GM23338 (cell line): ENCODE measurements around the gene GOSR1. TPM values are rescaled to one million over a fixed set of nuclear protein-coding genes. Genes with fewer than 3 reads are reported as not detected.

Experiments
- ATAC-seq: fragments of 200-7000 bp; cut with Tn5 transposase; 3 replicates; pipeline ENCODE4 v1.9.1; 2020
- DNase-seq: peaks from one replicate; pipeline ENCODE4 v3.0.0-alpha.2; 2015; ENCODE audit warnings: low spot score
- H2AFZ ChIP-seq: fragments of 200-600 bp; sonication (generic); 2 replicates; pipeline ENCODE4 v1.8.0; 2016; ENCODE audit warnings: antibody characterized with exemption, mild to moderate bottlenecking, moderate library complexity
- H3F3A ChIP-seq: fragments of 200-600 bp; sonication (generic); replicated peaks from 2 replicates; pipeline ENCODE4 v1.8.0; 2017; ENCODE audit warnings: antibody characterized with exemption, mixed run types, low read depth
- H3K27ac ChIP-seq: fragments of 200-600 bp; sonication (generic); 2 replicates; pipeline ENCODE4 v1.6.1; 2016; ENCODE audit warnings: low read depth
- H3K27me3 ChIP-seq: fragments of 200-600 bp; sonication (generic); 2 replicates; pipeline ENCODE4 v1.8.0; 2016; ENCODE audit warnings: mild to moderate bottlenecking, mixed run types, moderate library complexity; ENCODE audit not compliant: insufficient read depth
- H3K36me3 ChIP-seq: fragments of 200-600 bp; sonication (generic); 2 replicates; pipeline ENCODE4 v1.8.0; 2016; ENCODE audit warnings: mild to moderate bottlenecking; ENCODE audit not compliant: insufficient read depth
- H3K4me1 ChIP-seq: fragments of 200-600 bp; sonication (generic); 2 replicates; pipeline ENCODE4 v1.8.0; 2016; ENCODE audit warnings: mild to moderate bottlenecking, moderate library complexity; ENCODE audit not compliant: insufficient read depth
- H3K4me2 ChIP-seq: fragments of 200-600 bp; sonication (generic); 2 replicates; pipeline ENCODE4 v1.7.1; 2017; ENCODE audit warnings: mixed run types
- H3K4me3 ChIP-seq: fragments of 200-600 bp; sonication (generic); 2 replicates; pipeline ENCODE4 v1.6.1; 2016; ENCODE audit warnings: mixed run types
- H3K79me2 ChIP-seq: fragments of 200-600 bp; sonication (generic); replicated peaks from 2 replicates; pipeline ENCODE4 v1.8.0; 2017; ENCODE audit warnings: mild to moderate bottlenecking; ENCODE audit not compliant: insufficient read depth
- H3K9me2 ChIP-seq: fragments of 200-600 bp; sonication (generic); 2 replicates; pipeline ENCODE4 v1.8.0; 2017; ENCODE audit not compliant: insufficient read depth
- H4K20me1 ChIP-seq: fragments of 200-600 bp; sonication (generic); replicated peaks from 2 replicates; pipeline ENCODE4 v1.8.0; 2017; ENCODE audit warnings: mild to moderate bottlenecking; ENCODE audit not compliant: insufficient read depth
- H3K27ac Mint-ChIP-seq: 2 replicates; pipeline ENCODE4 v1.8.0; 2020; ENCODE audit warnings: inconsistent platforms, mild to moderate bottlenecking, moderate library complexity, mixed read lengths
- H3K27me3 Mint-ChIP-seq: 3 replicates; pipeline ENCODE4 v1.8.0; 2022; ENCODE audit warnings: low read depth, mild to moderate bottlenecking, moderate library complexity, mixed read lengths, inconsistent platforms; ENCODE audit not compliant: insufficient read depth, poor library complexity
- H3K36me3 Mint-ChIP-seq: 3 replicates; pipeline ENCODE4 v1.8.0; 2021; ENCODE audit warnings: low read depth, mild to moderate bottlenecking, inconsistent platforms, moderate library complexity, mixed read lengths
- H3K4me1 Mint-ChIP-seq: 3 replicates; pipeline ENCODE4 v1.8.0; 2020; ENCODE audit warnings: mild to moderate bottlenecking, inconsistent platforms, mixed read lengths
- H3K4me3 Mint-ChIP-seq: 3 replicates; pipeline ENCODE4 v1.8.0; 2021; ENCODE audit warnings: moderate library complexity, mild to moderate bottlenecking, inconsistent platforms, mixed read lengths
- H3K9me3 Mint-ChIP-seq: 3 replicates; pipeline ENCODE4 v1.8.0; 2020; ENCODE audit warnings: moderate library complexity, mild to moderate bottlenecking, inconsistent platforms, mixed read lengths
- STAT1 ChIP-seq: IDR thresholded peaks from one replicate; pipeline ENCODE4 v1.6.1; 2016; ENCODE audit warnings: antibody characterized with exemption; ENCODE audit not compliant: unreplicated experiment
- polyA plus RNA-seq: library from polyadenylated mRNA; unstranded; fragments of >200 nt; fragmentation: Nextera tagmentation; extraction: Ambion mirVana; gene quantifications from 2 replicates; pipeline ENCODE4 v1.2.1, GENCODE V29; 2016
- total RNA-seq: library from RNA; depleted of rRNA; stranded (reverse); fragments of >200 nt; shearing (Covaris generic); gene quantifications from 2 replicates; pipeline ENCODE4 v1.2.3, GENCODE V29; 2014
- TF ChIP-seq, protein P1 (sequence below), 2 experiments: fragments of 200-600 bp in 1 of 2; sonication (generic) in 1 of 2; conservative IDR thresholded peaks; 2 replicates each; pipeline versions ENCODE4 v1.5.1 to v1.6.1; 2016 to 2017; ENCODE audit warnings: antibody characterized with exemption in 2 of 2, low read depth in 2 of 2, mild to moderate bottlenecking in 2 of 2, moderate library complexity in 1 of 2

Gene GOSR1
- total and polyA plus RNA-seq, 2 experiments from 2014 or later = 33.4 to 74.1 TPM

DNA sequence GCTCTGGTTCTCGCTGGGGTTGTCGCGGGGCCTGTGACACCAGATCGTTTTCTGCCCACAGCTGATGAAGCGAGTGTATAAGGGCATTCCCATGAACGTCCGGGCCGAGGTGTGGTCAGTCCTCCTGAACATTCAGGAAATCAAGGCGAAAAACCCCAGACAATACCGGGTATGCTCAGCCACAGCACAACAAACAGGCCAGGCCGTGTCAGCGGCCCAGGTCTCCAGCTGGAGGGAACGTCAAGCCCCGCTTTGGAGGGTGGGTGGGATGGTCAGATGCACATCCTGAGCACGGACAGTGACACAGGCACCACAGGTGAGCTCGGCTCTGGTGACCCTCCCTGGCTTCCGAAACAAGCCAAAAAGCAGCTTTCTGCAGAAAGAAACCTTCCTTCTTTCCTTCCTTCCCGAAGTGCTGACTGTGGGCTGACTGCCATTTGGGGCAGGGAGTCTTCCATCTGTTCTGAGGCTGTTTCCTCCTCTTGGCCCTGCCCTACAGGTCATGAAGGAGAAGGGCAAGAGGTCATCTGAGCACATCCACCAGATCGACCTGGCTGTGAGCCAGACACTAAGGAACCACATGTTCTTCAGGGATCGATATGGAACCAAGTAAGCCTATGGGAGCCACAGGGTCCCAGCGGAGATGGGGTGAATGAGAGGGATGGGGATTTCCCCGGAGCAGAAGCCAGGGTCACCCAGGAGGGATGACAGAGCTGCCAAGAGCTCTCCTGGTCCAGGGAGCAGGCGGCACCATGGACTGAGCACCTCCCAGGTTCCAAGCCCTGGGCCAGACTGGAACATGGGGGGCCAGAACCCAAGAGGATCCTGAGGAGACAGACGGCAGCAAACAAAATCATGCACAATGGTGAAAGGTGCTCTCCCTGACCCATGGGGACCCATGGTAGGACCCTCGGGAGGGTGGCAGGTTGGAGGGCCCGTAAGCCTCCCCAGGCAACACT lies 79.4 kb downstream of the GOSR1 start:
- H3K27me3 Mint-ChIP-seq = peaks cover 14% of the 10 kb centered on the region
- H3K36me3 ChIP-seq = no peaks in the 10 kb centered on the region
- no peaks in the 10 kb centered on the region for H3K27me3 ChIP-seq
- H3K9me3 Mint-ChIP-seq = no peaks in the 10 kb centered on the region
- H4K20me1 ChIP-seq = no peaks in the 10 kb centered on the region
- H3K27ac Mint-ChIP-seq = no peak overlapping the region
- H3K4me1 ChIP-seq = no peaks in the 10 kb centered on the region
- DNase-seq (no peak), ATAC-seq (no peak)
- peaks cover 6% of the 10 kb centered on the region for H3K4me1 Mint-ChIP-seq
- no peak overlapping the region for H3K27ac ChIP-seq
- no peak overlapping the region; the same call in 2 of the 3 replicates for H3K4me3 Mint-ChIP-seq
- no peaks in the 10 kb centered on the region for H3K9me2 ChIP-seq
- TF ChIP-seq, protein P1, sequence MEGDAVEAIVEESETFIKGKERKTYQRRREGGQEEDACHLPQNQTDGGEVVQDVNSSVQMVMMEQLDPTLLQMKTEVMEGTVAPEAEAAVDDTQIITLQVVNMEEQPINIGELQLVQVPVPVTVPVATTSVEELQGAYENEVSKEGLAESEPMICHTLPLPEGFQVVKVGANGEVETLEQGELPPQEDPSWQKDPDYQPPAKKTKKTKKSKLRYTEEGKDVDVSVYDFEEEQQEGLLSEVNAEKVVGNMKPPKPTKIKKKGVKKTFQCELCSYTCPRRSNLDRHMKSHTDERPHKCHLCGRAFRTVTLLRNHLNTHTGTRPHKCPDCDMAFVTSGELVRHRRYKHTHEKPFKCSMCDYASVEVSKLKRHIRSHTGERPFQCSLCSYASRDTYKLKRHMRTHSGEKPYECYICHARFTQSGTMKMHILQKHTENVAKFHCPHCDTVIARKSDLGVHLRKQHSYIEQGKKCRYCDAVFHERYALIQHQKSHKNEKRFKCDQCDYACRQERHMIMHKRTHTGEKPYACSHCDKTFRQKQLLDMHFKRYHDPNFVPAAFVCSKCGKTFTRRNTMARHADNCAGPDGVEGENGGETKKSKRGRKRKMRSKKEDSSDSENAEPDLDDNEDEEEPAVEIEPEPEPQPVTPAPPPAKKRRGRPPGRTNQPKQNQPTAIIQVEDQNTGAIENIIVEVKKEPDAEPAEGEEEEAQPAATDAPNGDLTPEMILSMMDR (conservative IDR thresholded peaks at IDR 0.05; ENCODE audit: low read depth in 2 of 2) = no peak
- no peak overlapping the region for H3K4me3 ChIP-seq
- H3F3A ChIP-seq = no peaks in the 10 kb centered on the region
- no peak overlapping the region for H2AFZ ChIP-seq
- H3K79me2 ChIP-seq = no peaks in the 10 kb centered on the region
- H3K36me3 Mint-ChIP-seq = no peaks in the 10 kb centered on the region
- no peak overlapping the region for H3K4me2 ChIP-seq

DNA sequence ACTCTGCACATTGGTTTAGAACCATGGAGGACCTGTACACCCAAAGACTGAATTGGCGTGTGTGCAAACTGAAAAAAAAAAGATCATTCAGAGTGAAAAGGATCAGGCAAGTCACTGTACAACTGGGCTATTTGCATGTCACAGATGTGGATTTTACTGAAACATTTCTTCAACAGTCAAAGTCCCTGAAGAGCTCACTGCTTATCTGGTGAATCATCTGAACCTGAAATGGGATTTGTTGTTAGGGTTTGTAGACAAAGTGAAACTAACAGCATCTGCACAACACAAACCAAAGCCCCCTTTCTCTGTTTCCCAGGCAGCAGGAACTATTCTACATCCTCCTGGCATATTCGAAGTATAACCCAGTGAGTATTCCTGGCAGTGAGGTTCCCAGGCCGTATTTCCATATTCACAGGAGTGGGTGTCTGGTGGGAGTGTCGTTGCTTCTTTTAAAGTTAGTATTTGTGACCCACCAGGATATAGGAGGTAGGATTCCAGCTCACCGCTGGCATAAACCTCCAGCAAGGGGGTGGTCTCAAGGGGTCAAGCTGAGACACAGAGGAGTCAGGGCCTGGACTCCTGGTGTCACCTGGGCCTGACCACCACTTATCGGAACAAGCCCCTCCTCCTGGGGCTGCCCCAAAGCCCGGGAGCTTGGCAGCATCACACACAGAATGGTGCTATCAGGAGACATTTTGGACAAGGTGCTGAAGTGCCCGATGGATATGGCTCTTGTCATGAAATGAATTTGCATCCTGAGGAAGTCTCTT lies 80.9 kb downstream of the GOSR1 start:
- TF ChIP-seq STAT1 = no peak
- TF ChIP-seq, protein P1 (conservative IDR thresholded peaks at IDR 0.05; ENCODE audit: low read depth in 2 of 2) = no peak
- peaks cover 14% of the 10 kb centered on the region for H3K27me3 Mint-ChIP-seq
- Histone ChIP-seq H3K79me2 (no peaks in the 10 kb centered on the region), H3K4me2 (no peak overlapping the region), H3K27me3 (no peaks in the 10 kb centered on the region), H2AFZ (no peak overlapping the region), H3K36me3 (no peaks in the 10 kb centered on the region), H3K4me3 (no peak overlapping the region), H3K4me1 (no peaks in the 10 kb centered on the region), H4K20me1 (no peaks in the 10 kb centered on the region), H3K27ac (no peak overlapping the region), H3F3A (no peaks in the 10 kb centered on the region), H3K9me2 (no peaks in the 10 kb centered on the region)
- no peaks in the 10 kb centered on the region for H3K9me3 Mint-ChIP-seq
- no peak overlapping the region; the same call in 1 of the 2 replicates for H3K27ac Mint-ChIP-seq
- DNase-seq (no peak), ATAC-seq (no peak)
- no peak overlapping the region for H3K4me3 Mint-ChIP-seq
- H3K36me3 Mint-ChIP-seq = no peaks in the 10 kb centered on the region
- H3K4me1 Mint-ChIP-seq = peaks cover 3% of the 10 kb centered on the region; the same call in 1 of the 3 replicates
